BE2C (cell line): ENCODE data around the gene OR1S2.

Experiments
- DNase-seq: peaks from one replicate; pipeline ENCODE4 v3.0.0-alpha.2; 2020
- H3K27me3 ChIP-seq: fragments of 250-450 bp; sonication (Bioruptor Pico); 2 replicates; pipeline ENCODE4 v1.5.1; 2020; ENCODE audit warnings: mild to moderate bottlenecking
- H3K36me3 ChIP-seq: fragments of 250-450 bp; sonication (Bioruptor Pico); 2 replicates; pipeline ENCODE4 v1.5.1; 2020; ENCODE audit warnings: mild to moderate bottlenecking
- H3K4me1 ChIP-seq: fragments of 250-450 bp; sonication (Bioruptor Pico); 2 replicates; pipeline ENCODE4 v1.5.1; 2020
- H3K4me3 ChIP-seq: 2 replicates; pipeline ENCODE4 v1.5.1; 2011; ENCODE audit warnings: low read depth, low read length
- H3K9me3 ChIP-seq: fragments of 250-450 bp; sonication (Bioruptor Pico); 2 replicates; pipeline ENCODE4 v1.5.1; 2020
- CTCF ChIP-seq: IDR thresholded peaks from 2 replicates; pipeline ENCODE4 v1.5.1; 2012; ENCODE audit warnings: mild to moderate bottlenecking, low read depth, low read length

OR1S2 gene

GRCh38 chr11:58178444-58178843 lies 25.5 kb downstream of the OR1S2 start:
- Histone ChIP-seq H3K4me3 (no peak overlapping the region), H3K27me3 (no peaks in the 10 kb centered on the region), H3K9me3 (no peaks in the 10 kb centered on the region), H3K4me1 (no peaks in the 10 kb centered on the region), H3K36me3 (no peaks in the 10 kb centered on the region)
- no peak for TF ChIP-seq CTCF
- DNase-seq, result no peak

DNA sequence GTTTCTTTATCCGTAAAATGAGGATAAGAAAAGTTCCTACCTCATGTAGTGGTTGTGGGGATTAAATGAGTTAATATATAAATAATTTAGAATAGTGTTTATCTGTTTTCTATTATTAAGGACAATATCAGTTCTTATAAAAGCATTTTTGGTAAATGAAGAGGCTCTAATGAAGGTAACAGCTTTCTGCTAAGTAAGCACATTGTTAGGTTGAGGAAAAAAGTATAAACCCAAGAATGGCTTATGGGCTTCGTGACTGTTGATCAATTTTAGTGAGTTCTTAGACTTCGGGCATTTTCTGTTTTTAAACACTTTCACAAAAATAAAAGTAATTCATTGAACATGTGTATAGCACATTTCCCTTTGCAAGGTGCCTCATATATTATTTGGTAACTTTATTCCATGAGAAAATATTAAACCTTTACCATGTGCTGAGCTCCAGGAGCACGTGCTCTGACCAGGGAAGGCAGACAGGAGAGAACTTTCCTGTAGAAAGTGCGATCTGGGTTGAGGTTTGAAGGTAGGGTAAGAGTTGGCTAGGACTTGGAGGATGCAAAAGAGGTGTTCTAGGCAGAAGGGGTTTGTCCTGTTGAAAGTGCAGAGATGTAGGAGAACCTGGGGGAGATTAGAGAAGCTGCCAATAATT lies 26.4 kb downstream of the OR1S2 start:
- DNase-seq, result no peak
- Histone ChIP-seq H3K36me3 (no peaks in the 10 kb centered on the region), H3K4me1 (no peaks in the 10 kb centered on the region), H3K27me3 (no peaks in the 10 kb centered on the region), H3K9me3 (no peaks in the 10 kb centered on the region), H3K4me3 (no peak overlapping the region)
- TF ChIP-seq CTCF, result no peak

DNA sequence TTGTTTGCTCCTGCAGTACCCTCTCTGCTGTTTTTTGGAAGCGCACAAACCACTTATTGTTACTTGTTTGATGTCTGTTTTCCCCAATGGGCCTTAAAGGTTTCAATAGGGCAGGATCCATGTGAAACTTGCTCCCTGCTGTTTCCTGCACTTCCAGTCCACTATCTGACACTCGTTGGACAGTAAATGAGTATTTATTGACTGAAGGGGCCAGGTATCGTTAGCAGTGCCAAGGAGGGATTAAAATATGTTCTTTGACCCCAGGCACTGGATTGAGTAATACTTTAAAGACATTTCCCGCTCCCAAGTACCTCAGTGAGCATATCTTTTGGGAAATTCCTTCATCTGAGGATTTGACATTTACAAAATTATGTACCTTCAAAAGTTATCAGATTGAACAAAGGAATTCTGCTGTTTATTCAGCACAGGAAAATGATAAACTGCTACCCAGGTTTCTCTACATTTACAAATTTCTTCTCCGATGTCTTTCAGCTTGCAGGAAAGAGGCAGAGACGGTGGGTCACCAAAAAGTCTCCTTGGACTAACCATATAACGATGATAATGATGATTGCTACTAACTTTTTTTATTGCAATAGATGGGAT lies 38.3 kb downstream of the OR1S2 start:
- Histone ChIP-seq H3K27me3 (no peaks in the 10 kb centered on the region), H3K4me1 (no peaks in the 10 kb centered on the region), H3K36me3 (no peaks in the 10 kb centered on the region), H3K9me3 (no peaks in the 10 kb centered on the region), H3K4me3 (no peak overlapping the region)
- no peak for DNase-seq
- TF ChIP-seq CTCF, result no peak

DNA sequence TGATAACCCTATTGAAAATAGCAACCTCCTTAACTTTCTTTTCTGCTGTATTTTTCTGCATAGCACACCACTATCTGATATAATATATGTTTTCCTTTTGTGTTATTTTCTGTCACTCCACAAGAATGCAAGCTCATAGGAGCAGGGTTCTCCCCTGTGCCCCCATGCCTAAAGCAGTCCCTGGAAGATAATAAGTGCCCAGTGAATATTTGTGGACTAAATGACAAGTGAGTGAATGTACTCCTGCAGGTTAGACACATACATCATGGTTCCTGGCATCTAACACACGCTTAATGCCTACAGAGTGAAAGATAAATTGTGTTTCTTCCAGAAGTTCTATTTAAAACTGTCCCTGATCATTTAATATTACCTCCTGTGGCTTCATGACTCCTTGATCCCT lies 39.0 kb downstream of the OR1S2 start:
- Histone ChIP-seq H3K27me3 (no peaks in the 10 kb centered on the region), H3K36me3 (no peaks in the 10 kb centered on the region), H3K9me3 (no peaks in the 10 kb centered on the region), H3K4me3 (no peak overlapping the region), H3K4me1 (no peaks in the 10 kb centered on the region)
- TF ChIP-seq CTCF, result no peak
- no peak for DNase-seq

GRCh38 chr11:58164389-58164788 lies 39.6 kb downstream of the OR1S2 start:
- Histone ChIP-seq H3K27me3 (no peaks in the 10 kb centered on the region), H3K4me3 (no peak overlapping the region), H3K4me1 (no peaks in the 10 kb centered on the region), H3K36me3 (no peaks in the 10 kb centered on the region), H3K9me3 (no peaks in the 10 kb centered on the region)
- no peak for DNase-seq
- no peak for TF ChIP-seq CTCF
